Mononuclear cell (primary cell): ENCODE data around the gene PTTG1. TPM values are rescaled to one million over a fixed set of nuclear protein-coding genes. Genes with fewer than 3 reads are reported as not detected.

Experiments used
- H3K27me3 ChIP-seq: 2 replicates; pipeline ENCODE4 v1.6.0; 2011; ENCODE audit warnings: low read length, control low read depth; ENCODE audit not compliant: insufficient read depth
- H3K4me1 ChIP-seq: 2 replicates; pipeline ENCODE4 v1.5.1; 2011; ENCODE audit warnings: mild to moderate bottlenecking, low read length, control low read depth; ENCODE audit not compliant: insufficient read depth
- H3K4me3 ChIP-seq: 2 replicates; pipeline ENCODE4 v1.5.1; 2011; ENCODE audit warnings: mild to moderate bottlenecking, low read length, moderate library complexity
- H3K9me3 ChIP-seq: 2 replicates; pipeline ENCODE4 v1.5.1; 2011; ENCODE audit warnings: low read depth, mild to moderate bottlenecking, control low read depth, low read length
- total RNA-seq: library from RNA; depleted of rRNA; stranded (reverse); fragments of >200 nt; gene quantifications from one replicate; pipeline ENCODE4 v1.2.3, GENCODE V29; 2012

Gene PTTG1
- total RNA-seq, 1 donor, result 17.0 TPM

GRCh38 chr5:160438316-160439204 lies 16.9 kb downstream of the PTTG1 start:
- H3K4me1 ChIP-seq, result peaks cover 26% of the 10 kb centered on the region
- no peaks in the 10 kb centered on the region for H3K9me3 ChIP-seq
- no peaks in the 10 kb centered on the region for H3K27me3 ChIP-seq
- H3K4me3 ChIP-seq, result peak overlapping the region; percentile 43

- Histone ChIP-seq H3K4me1 (peaks cover 20% of the 10 kb centered on the region), H3K9me3 (no peaks in the 10 kb centered on the region), H3K4me3 (peak overlapping the region; percentile 43), H3K27me3 (no peaks in the 10 kb centered on the region)
Observed at GRCh38 chr5:160439205-160439600, 17.5 kb downstream of the PTTG1 start.

- H3K4me1 ChIP-seq, result peaks cover 17% of the 10 kb centered on the region
- no peaks in the 10 kb centered on the region for H3K9me3 ChIP-seq
- H3K27me3 ChIP-seq, result no peaks in the 10 kb centered on the region
- H3K4me3 ChIP-seq, result no peak overlapping the region
Observed at GRCh38 chr5:160441311-160441781, 19.7 kb downstream of the PTTG1 start.

- H3K4me3 ChIP-seq, result no peak overlapping the region
- H3K27me3 ChIP-seq, result no peaks in the 10 kb centered on the region
- H3K9me3 ChIP-seq, result no peaks in the 10 kb centered on the region
- peaks cover 17% of the 10 kb centered on the region for H3K4me1 ChIP-seq
Observed at GRCh38 chr5:160442824-160443431, 21.3 kb downstream of the PTTG1 start.

GRCh38 chr5:160444407-160444806 lies 22.8 kb downstream of the PTTG1 start:
- no peaks in the 10 kb centered on the region for H3K9me3 ChIP-seq
- no peaks in the 10 kb centered on the region for H3K27me3 ChIP-seq
- no peak overlapping the region for H3K4me3 ChIP-seq
- peaks cover 6% of the 10 kb centered on the region for H3K4me1 ChIP-seq

GRCh38 chr5:160445132-160445531 lies 23.5 kb downstream of the PTTG1 start:
- Histone ChIP-seq H3K9me3 (no peaks in the 10 kb centered on the region), H3K27me3 (no peaks in the 10 kb centered on the region), H3K4me3 (no peak overlapping the region), H3K4me1 (peaks cover 6% of the 10 kb centered on the region)

GRCh38 chr5:160445751-160446150 lies 24.1 kb downstream of the PTTG1 start:
- no peaks in the 10 kb centered on the region for H3K9me3 ChIP-seq
- H3K27me3 ChIP-seq, result no peaks in the 10 kb centered on the region
- H3K4me3 ChIP-seq, result no peak overlapping the region
- peaks cover 6% of the 10 kb centered on the region for H3K4me1 ChIP-seq

- no peaks in the 10 kb centered on the region for H3K27me3 ChIP-seq
- peaks cover 4% of the 10 kb centered on the region for H3K4me1 ChIP-seq
- no peak overlapping the region for H3K4me3 ChIP-seq
- H3K9me3 ChIP-seq, result no peaks in the 10 kb centered on the region
Observed at GRCh38 chr5:160448886-160449285, 27.2 kb downstream of the PTTG1 start.

GRCh38 chr5:160449458-160449857 lies 27.8 kb downstream of the PTTG1 start:
- no peaks in the 10 kb centered on the region for H3K9me3 ChIP-seq
- H3K27me3 ChIP-seq, result peaks cover 2% of the 10 kb centered on the region
- peaks cover 4% of the 10 kb centered on the region for H3K4me1 ChIP-seq
- no peak overlapping the region for H3K4me3 ChIP-seq

GRCh38 chr5:160450164-160450932 lies 28.7 kb downstream of the PTTG1 start:
- Histone ChIP-seq H3K9me3 (no peaks in the 10 kb centered on the region), H3K4me1 (peaks cover 4% of the 10 kb centered on the region), H3K4me3 (no peak overlapping the region), H3K27me3 (peaks cover 2% of the 10 kb centered on the region)

- H3K4me3 ChIP-seq, result no peak overlapping the region
- no peaks in the 10 kb centered on the region for H3K9me3 ChIP-seq
- H3K27me3 ChIP-seq, result peaks cover 2% of the 10 kb centered on the region
- H3K4me1 ChIP-seq, result peaks cover 4% of the 10 kb centered on the region
Observed at GRCh38 chr5:160451281-160451680, 29.6 kb downstream of the PTTG1 start.

- H3K9me3 ChIP-seq, result no peaks in the 10 kb centered on the region
- H3K27me3 ChIP-seq, result peaks cover 2% of the 10 kb centered on the region
- H3K4me3 ChIP-seq, result no peak overlapping the region
- peaks cover 4% of the 10 kb centered on the region for H3K4me1 ChIP-seq
Observed at GRCh38 chr5:160452036-160452435, 30.4 kb downstream of the PTTG1 start.

- H3K4me1 ChIP-seq, result peaks cover 4% of the 10 kb centered on the region
- no peak overlapping the region for H3K4me3 ChIP-seq
- H3K9me3 ChIP-seq, result no peaks in the 10 kb centered on the region
Observed at GRCh38 chr5:160452795-160453194, 31.1 kb downstream of the PTTG1 start.

GRCh38 chr5:160453751-160454150 lies 32.1 kb downstream of the PTTG1 start:
- peaks cover 2% of the 10 kb centered on the region for H3K27me3 ChIP-seq
- H3K4me3 ChIP-seq, result no peak overlapping the region
- H3K9me3 ChIP-seq, result no peaks in the 10 kb centered on the region
- H3K4me1 ChIP-seq, result peaks cover 4% of the 10 kb centered on the region

More at GRCh38 chr5:160452795-160453194, 31.1 kb downstream of the PTTG1 start:
- peaks cover 2% of the 10 kb centered on the region for H3K27me3 ChIP-seq

- Histone ChIP-seq H3K4me3 (no peak overlapping the region), H3K9me3 (no peaks in the 10 kb centered on the region), H3K27me3 (peaks cover 2% of the 10 kb centered on the region), H3K4me1 (peaks cover 4% of the 10 kb centered on the region)
Observed at GRCh38 chr5:160455600-160455999, 33.9 kb downstream of the PTTG1 start.
